Chondrocyte (in vitro differentiated cells): ENCODE data around the gene PON3. TPM values are rescaled to one million over a fixed set of nuclear protein-coding genes. Genes with fewer than 3 reads are reported as not detected.

Experiments used
- DNase-seq: peaks from one replicate; pipeline ENCODE4 v3.0.0; 2021; ENCODE audit warnings: mixed read lengths, low spot score
- H3K27ac Mint-ChIP-seq: one replicate; pipeline ENCODE4 v1.8.0; 2021; ENCODE audit warnings: mild to moderate bottlenecking, moderate library complexity, mixed read lengths; ENCODE audit not compliant: unreplicated experiment
- H3K27me3 Mint-ChIP-seq: 2 replicates; pipeline ENCODE4 v1.8.0; 2021; ENCODE audit warnings: low read depth, mixed read lengths
- H3K36me3 Mint-ChIP-seq: 2 replicates; pipeline ENCODE4 v1.8.0; 2021; ENCODE audit warnings: low read depth, mixed read lengths
- H3K4me1 Mint-ChIP-seq: 2 replicates; pipeline ENCODE4 v1.8.0; 2021; ENCODE audit warnings: low read depth, mild to moderate bottlenecking, mixed read lengths
- H3K4me3 Mint-ChIP-seq: one replicate; pipeline ENCODE4 v1.8.0; 2021; ENCODE audit warnings: mild to moderate bottlenecking, moderate library complexity, mixed read lengths; ENCODE audit not compliant: unreplicated experiment
- H3K9me3 Mint-ChIP-seq: 2 replicates; pipeline ENCODE4 v1.8.0; 2021; ENCODE audit warnings: low read depth, mixed read lengths
- CTCF ChIP-seq: fragments of 200-600 bp; sonication (generic); IDR thresholded peaks from 2 replicates; pipeline ENCODE4 v1.5.0; 2021; ENCODE audit warnings: antibody characterized with exemption, mild to moderate bottlenecking, moderate library complexity
- total RNA-seq: library from RNA; stranded (reverse); gene quantifications from 3 replicates; pipeline ENCODE4 v1.2.1, GENCODE V29; 2021

Gene PON3
- total RNA-seq, 1 donor from 2014 or later: not detected

GRCh38 chr7:95424716-95425115 is 28.5 kb upstream of the PON3 start:
- DNase-seq: no peak
- Mint-ChIP-seq H3K36me3 (peaks cover 15% of the 10 kb centered on the region), H3K27ac (no peak overlapping the region), H3K4me3 (no peak overlapping the region), H3K4me1 (peaks cover 48% of the 10 kb centered on the region), H3K27me3 (no peaks in the 10 kb centered on the region), H3K9me3 (peaks cover 4% of the 10 kb centered on the region)
- no peak for TF ChIP-seq CTCF

GRCh38 chr7:95421847-95422444 is 25.8 kb upstream of the PON3 start:
- Mint-ChIP-seq H3K9me3 (no peaks in the 10 kb centered on the region), H3K36me3 (peaks cover 11% of the 10 kb centered on the region), H3K4me1 (peaks cover 54% of the 10 kb centered on the region), H3K27me3 (no peaks in the 10 kb centered on the region), H3K27ac (peak overlapping the region; percentile 80), H3K4me3 (no peak overlapping the region)
- DNase-seq: no peak
- TF ChIP-seq CTCF: no peak

- no peaks in the 10 kb centered on the region for H3K27me3 Mint-ChIP-seq
- H3K36me3 Mint-ChIP-seq: peaks cover 11% of the 10 kb centered on the region
- no peak overlapping the region for H3K4me3 Mint-ChIP-seq
- H3K27ac Mint-ChIP-seq: peak overlapping the region; percentile 80
- peaks cover 52% of the 10 kb centered on the region for H3K4me1 Mint-ChIP-seq
- no peak for TF ChIP-seq CTCF
- DNase-seq: no peak
- H3K9me3 Mint-ChIP-seq: no peaks in the 10 kb centered on the region
These were observed 25.0 kb upstream of the PON3 start for GRCh38 chr7:95421000-95421846.

- TF ChIP-seq CTCF: no peak
- Mint-ChIP-seq H3K4me1 (peaks cover 14% of the 10 kb centered on the region), H3K27ac (no peak overlapping the region), H3K36me3 (peaks cover 33% of the 10 kb centered on the region), H3K27me3 (no peaks in the 10 kb centered on the region), H3K4me3 (no peak overlapping the region), H3K9me3 (no peaks in the 10 kb centered on the region)
- no peak for DNase-seq
These were observed 15.9 kb upstream of the PON3 start for GRCh38 chr7:95412075-95412474.

- Mint-ChIP-seq H3K9me3 (no peaks in the 10 kb centered on the region), H3K27ac (no peak overlapping the region), H3K36me3 (peaks cover 33% of the 10 kb centered on the region), H3K27me3 (no peaks in the 10 kb centered on the region), H3K4me3 (no peak overlapping the region), H3K4me1 (peaks cover 14% of the 10 kb centered on the region)
- no peak for DNase-seq
- TF ChIP-seq CTCF: no peak
These were observed 15.5 kb upstream of the PON3 start for GRCh38 chr7:95411666-95412065.
